ENCODE data around the gene AUTS2.

DNA sequence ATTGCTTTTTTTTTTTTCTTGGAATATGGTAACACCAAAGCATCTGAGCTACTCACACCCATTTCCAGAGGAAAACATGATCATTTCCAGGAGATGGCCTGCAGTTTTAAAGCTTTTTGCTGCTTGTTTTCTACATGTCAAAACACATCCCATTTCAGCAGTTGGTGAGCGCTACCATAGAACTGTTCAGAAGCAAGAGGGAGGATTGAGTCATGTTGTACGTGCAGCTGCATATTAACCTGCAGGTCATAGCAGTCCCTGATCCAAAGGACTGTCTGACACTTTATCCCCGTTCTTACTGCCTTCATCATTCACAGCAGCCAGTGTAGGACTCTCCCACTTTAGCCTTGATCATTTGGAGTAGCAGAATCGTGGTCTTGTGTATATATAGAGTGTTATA, 124.6 kb downstream of the AUTS2 start:
- TF ChIP-seq CTCF (IDR thresholded peaks at IDR 0.05; ENCODE audit: low read depth, low read length, missing input control) (no peak), RAD21 (IDR thresholded peaks at IDR 0.05) (no peak), RXRA (IDR thresholded peaks at IDR 0.05) (no peak), TAF1 (conservative IDR thresholded peaks at IDR 0.05) (no peak), HNF4G (IDR thresholded peaks at IDR 0.05) (no peak), EGR1 (IDR thresholded peaks at IDR 0.05; ENCODE audit: low read depth in 2 of 2) (no peak), JUND (IDR thresholded peaks at IDR 0.05) (no peak), REST (IDR thresholded peaks at IDR 0.05) (no peak), ATF3 (IDR thresholded peaks at IDR 0.05) (no peak), FOXA1 (IDR thresholded peaks at IDR 0.05) (no peak), SP1 (IDR thresholded peaks at IDR 0.05) (no peak), ZBTB33 (IDR thresholded peaks at IDR 0.05) (no peak)
- TF ChIP-seq, protein P1, sequence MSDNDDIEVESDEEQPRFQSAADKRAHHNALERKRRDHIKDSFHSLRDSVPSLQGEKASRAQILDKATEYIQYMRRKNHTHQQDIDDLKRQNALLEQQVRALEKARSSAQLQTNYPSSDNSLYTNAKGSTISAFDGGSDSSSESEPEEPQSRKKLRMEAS (IDR thresholded peaks at IDR 0.05): no peak
